H9 (cell line): ENCODE results near the gene DYRK1A. TPM values are rescaled to one million over a fixed set of nuclear protein-coding genes. Genes with fewer than 3 reads are reported as not detected.

Experiments used
- DNase-seq: peaks from one replicate; pipeline ENCODE4 v3.0.0-alpha.2; 2017
- H2AFZ ChIP-seq: one replicate; pipeline ENCODE4 v1.6.1; 2013; ENCODE audit warnings: mild to moderate bottlenecking, low read length, control low read depth, moderate library complexity
- H2AK5ac ChIP-seq: 2 replicates; pipeline ENCODE4 v1.6.1; 2013; ENCODE audit warnings: low read length, control low read depth, mixed read lengths; ENCODE audit not compliant: insufficient read length
- H2BK120ac ChIP-seq: one replicate; pipeline ENCODE4 v1.6.1; 2013; ENCODE audit warnings: low read depth, mild to moderate bottlenecking, low read length, control low read depth, inconsistent platforms; ENCODE audit not compliant: poor library complexity, severe bottlenecking
- H2BK12ac ChIP-seq: 2 replicates; pipeline ENCODE4 v1.6.1; 2013; ENCODE audit warnings: low read length, control low read depth, mixed read lengths, low read depth; ENCODE audit not compliant: insufficient read length
- H2BK15ac ChIP-seq: 2 replicates; pipeline ENCODE4 v1.6.1; 2013; ENCODE audit warnings: low read depth, low read length, control low read depth
- H2BK20ac ChIP-seq: one replicate; pipeline ENCODE4 v1.6.1; 2013; ENCODE audit warnings: low read depth, mild to moderate bottlenecking, low read length, control low read depth, inconsistent platforms; ENCODE audit not compliant: poor library complexity, severe bottlenecking
- H2BK5ac ChIP-seq: 2 replicates; pipeline ENCODE4 v1.6.1; 2013; ENCODE audit warnings: low read length, control low read depth, mixed read lengths; ENCODE audit not compliant: insufficient read length
- H3K14ac ChIP-seq: 2 replicates; pipeline ENCODE4 v1.6.1; 2013; ENCODE audit warnings: low read length, control low read depth; ENCODE audit not compliant: insufficient read depth
- H3K18ac ChIP-seq: 2 replicates; pipeline ENCODE4 v1.6.1; 2013; ENCODE audit warnings: low read depth, mild to moderate bottlenecking, mixed read lengths, low read length, control low read depth; ENCODE audit not compliant: insufficient read length
- H3K23ac ChIP-seq: 2 replicates; pipeline ENCODE4 v1.6.1; 2013; ENCODE audit warnings: low read length, control low read depth, mixed read lengths, low read depth; ENCODE audit not compliant: insufficient read length
- H3K23me2 ChIP-seq: 2 replicates; pipeline ENCODE4 v1.6.1; 2013; ENCODE audit warnings: low read depth, mild to moderate bottlenecking, mixed read lengths, low read length, control low read depth; ENCODE audit not compliant: insufficient read length, poor library complexity, severe bottlenecking
- H3K27ac ChIP-seq: 2 replicates; pipeline ENCODE4 v1.5.1; 2013; ENCODE audit warnings: low read length, control low read depth, mixed read lengths, low read depth; ENCODE audit not compliant: insufficient read length
- H3K27me3 ChIP-seq: 2 replicates; pipeline ENCODE4 v1.6.1; 2013; ENCODE audit warnings: low read length, control low read depth, inconsistent platforms; ENCODE audit not compliant: insufficient read depth
- H3K4ac ChIP-seq: 2 replicates; pipeline ENCODE4 v1.6.1; 2013; ENCODE audit warnings: low read depth, mild to moderate bottlenecking, control low read depth, inconsistent platforms, low read length, moderate library complexity
- H3K4me1 ChIP-seq: 2 replicates; pipeline ENCODE4 v1.6.1; 2013; ENCODE audit warnings: low read length, control low read depth, inconsistent platforms; ENCODE audit not compliant: insufficient read depth
- H3K4me2 ChIP-seq: 2 replicates; pipeline ENCODE4 v1.6.1; 2013; ENCODE audit warnings: low read length, control low read depth, mixed read lengths; ENCODE audit not compliant: insufficient read length, insufficient read depth
- H3K56ac ChIP-seq: 2 replicates; pipeline ENCODE4 v1.6.1; 2013; ENCODE audit warnings: low read depth, mild to moderate bottlenecking, mixed read lengths, low read length, control low read depth; ENCODE audit not compliant: insufficient read length
- H3K79me1 ChIP-seq: 2 replicates; pipeline ENCODE4 v1.6.1; 2013; ENCODE audit warnings: low read depth, mild to moderate bottlenecking, moderate library complexity, low read length, control low read depth, inconsistent platforms; ENCODE audit not compliant: insufficient read depth, poor library complexity, severe bottlenecking
- H3K79me2 ChIP-seq: 2 replicates; pipeline ENCODE4 v1.6.1; 2013; ENCODE audit warnings: low read length, control low read depth, inconsistent platforms; ENCODE audit not compliant: insufficient read depth
- H3K9ac ChIP-seq: 2 replicates; pipeline ENCODE4 v1.6.1; 2013; ENCODE audit warnings: low read length, control low read depth, mixed read lengths; ENCODE audit not compliant: insufficient read length; ENCODE audit errors: extremely low read depth
- H3K9me3 ChIP-seq: one replicate; pipeline ENCODE4 v1.6.1; 2013; ENCODE audit warnings: low read depth, low read length, inconsistent platforms; ENCODE audit not compliant: control insufficient read depth
- H3T11ph ChIP-seq: one replicate; pipeline ENCODE4 v1.6.1; 2013; ENCODE audit warnings: mild to moderate bottlenecking, low read length, control low read depth, inconsistent platforms
- H4K20me1 ChIP-seq: one replicate; pipeline ENCODE4 v1.6.1; 2013; ENCODE audit not compliant: control insufficient read depth, insufficient read length, insufficient read depth
- H4K5ac ChIP-seq: 2 replicates; pipeline ENCODE4 v1.6.1; 2013; ENCODE audit warnings: low read depth, mild to moderate bottlenecking, mixed read lengths, low read length, control low read depth; ENCODE audit not compliant: insufficient read length
- H4K8ac ChIP-seq: replicated peaks from 2 replicates; pipeline ENCODE4 v1.6.1; 2013; ENCODE audit warnings: low read length, control low read depth, mixed read lengths, low read depth; ENCODE audit not compliant: insufficient read length
- H4K91ac ChIP-seq: 2 replicates; pipeline ENCODE4 v1.6.1; 2013; ENCODE audit warnings: low read depth, mild to moderate bottlenecking, moderate library complexity, mixed read lengths, low read length, control low read depth; ENCODE audit not compliant: insufficient read length
- H3K27ac Mint-ChIP-seq, 3 experiments: 2 replicates in 2 of 3; 3 replicates in 1 of 3; pipeline ENCODE4 v1.8.0; 2020 to 2021; ENCODE audit warnings: mixed read lengths in 3 of 3, mild to moderate bottlenecking in 1 of 3, moderate library complexity in 1 of 3
- H3K27me3 Mint-ChIP-seq: 2 replicates; pipeline ENCODE4 v1.8.0; 2021; ENCODE audit warnings: low read depth, mild to moderate bottlenecking, moderate library complexity, mixed read lengths
- H3K36me3 Mint-ChIP-seq, 3 experiments: 2 replicates in 2 of 3; 3 replicates in 1 of 3; pipeline ENCODE4 v1.8.0; 2020 to 2021; ENCODE audit warnings: low read depth in 3 of 3, mixed read lengths in 3 of 3; ENCODE audit not compliant: insufficient read depth in 1 of 3
- H3K4me1 Mint-ChIP-seq, 2 experiments: 2 replicates each; pipeline ENCODE4 v1.8.0; 2020; ENCODE audit warnings: mixed read lengths in 2 of 2
- H3K4me3 Mint-ChIP-seq, 2 experiments: 2 replicates in 1 of 2; 3 replicates in 1 of 2; pipeline ENCODE4 v1.8.0; 2020 to 2021; ENCODE audit warnings: mild to moderate bottlenecking in 2 of 2, mixed read lengths in 2 of 2, moderate library complexity in 1 of 2
- H3K9me3 Mint-ChIP-seq, 2 experiments: 2 replicates in 1 of 2; 3 replicates in 1 of 2; pipeline ENCODE4 v1.8.0; 2020; ENCODE audit warnings: mild to moderate bottlenecking in 2 of 2, mixed read lengths in 2 of 2, moderate library complexity in 1 of 2
- WGBS: extraction: QIAGEN DNeasy Blood & Tissue Kit; methylation state at CpG from one replicate; pipeline ENCODE4 v1.1.7; 2013; ENCODE audit warnings: missing lambda C conversion rate, low lambda C conversion rate, mixed read lengths; ENCODE audit not compliant: insufficient read length; ENCODE audit errors: extremely low coverage; 5-methylcytosine and 5-hydroxymethylcytosine counted together
- total RNA-seq: library from RNA; stranded (reverse); gene quantifications from 2 replicates; pipeline ENCODE4 v1.2.1, GENCODE V29; 2021
- TF ChIP-seq, protein P1 (sequence below): fragments of 200-600 bp; sonication (generic); conservative IDR thresholded peaks from 3 replicates; pipeline ENCODE4 v1.8.0; 2021; ENCODE audit warnings: antibody characterized with exemption, mild to moderate bottlenecking

Gene DYRK1A
- total RNA-seq, 1 experiment from 2014 or later: 73.6 TPM

DNA sequence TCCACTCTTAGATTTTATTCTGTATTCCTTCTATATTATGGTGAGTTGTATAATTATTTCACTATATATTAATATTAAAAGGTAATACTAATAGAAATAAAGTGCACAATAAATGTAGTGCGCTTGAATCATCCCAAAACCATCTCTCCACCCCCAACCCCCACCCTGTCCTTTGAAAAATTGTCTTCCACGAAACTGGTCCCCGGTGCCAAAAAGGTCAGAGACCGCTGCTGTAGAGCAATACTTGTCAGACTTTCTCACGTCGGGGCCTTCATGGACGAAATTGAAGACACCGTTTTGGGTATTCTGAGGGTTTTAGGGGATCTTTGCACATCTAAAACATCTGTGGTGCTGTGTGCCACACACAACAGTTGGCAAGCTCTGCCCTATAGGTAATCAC is 19.6 kb downstream of the DYRK1A start:
- H4K8ac ChIP-seq: no peak overlapping the region
- H2BK5ac ChIP-seq: no peak overlapping the region
- no peaks in the 10 kb centered on the region for H3K27me3 Mint-ChIP-seq
- H2AFZ ChIP-seq: no peak overlapping the region
- no CpG with 5 or more reads among the region's 8 CpGs for WGBS
- H3K4me3 Mint-ChIP-seq: no peak overlapping the region
- TF ChIP-seq, protein P1, sequence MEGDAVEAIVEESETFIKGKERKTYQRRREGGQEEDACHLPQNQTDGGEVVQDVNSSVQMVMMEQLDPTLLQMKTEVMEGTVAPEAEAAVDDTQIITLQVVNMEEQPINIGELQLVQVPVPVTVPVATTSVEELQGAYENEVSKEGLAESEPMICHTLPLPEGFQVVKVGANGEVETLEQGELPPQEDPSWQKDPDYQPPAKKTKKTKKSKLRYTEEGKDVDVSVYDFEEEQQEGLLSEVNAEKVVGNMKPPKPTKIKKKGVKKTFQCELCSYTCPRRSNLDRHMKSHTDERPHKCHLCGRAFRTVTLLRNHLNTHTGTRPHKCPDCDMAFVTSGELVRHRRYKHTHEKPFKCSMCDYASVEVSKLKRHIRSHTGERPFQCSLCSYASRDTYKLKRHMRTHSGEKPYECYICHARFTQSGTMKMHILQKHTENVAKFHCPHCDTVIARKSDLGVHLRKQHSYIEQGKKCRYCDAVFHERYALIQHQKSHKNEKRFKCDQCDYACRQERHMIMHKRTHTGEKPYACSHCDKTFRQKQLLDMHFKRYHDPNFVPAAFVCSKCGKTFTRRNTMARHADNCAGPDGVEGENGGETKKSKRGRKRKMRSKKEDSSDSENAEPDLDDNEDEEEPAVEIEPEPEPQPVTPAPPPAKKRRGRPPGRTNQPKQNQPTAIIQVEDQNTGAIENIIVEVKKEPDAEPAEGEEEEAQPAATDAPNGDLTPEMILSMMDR: no peak
- H3K4me1 Mint-ChIP-seq: peaks cover 61 to 68% of the 10 kb centered on the region in 2 experiments
- H3K9me3 ChIP-seq: no peaks in the 10 kb centered on the region
- no peaks in the 10 kb centered on the region for H3K27me3 ChIP-seq
- H3K9me3 Mint-ChIP-seq: no peaks in the 10 kb centered on the region
- no peak overlapping the region for H3K23ac ChIP-seq
- H4K5ac ChIP-seq: no peak overlapping the region
- H3K27ac Mint-ChIP-seq: no peak overlapping the region
- H2BK120ac ChIP-seq: no peak overlapping the region
- no peaks in the 10 kb centered on the region for H4K20me1 ChIP-seq
- H3K36me3 Mint-ChIP-seq: no peaks in the 10 kb centered on the region
- no peak overlapping the region for H3T11ph ChIP-seq
- no peaks in the 10 kb centered on the region for H3K23me2 ChIP-seq
- H3K79me2 ChIP-seq: peaks cover 76% of the 10 kb centered on the region
- no peak overlapping the region for H3K9ac ChIP-seq
- no peak overlapping the region for H3K4me2 ChIP-seq
- no peak overlapping the region for H3K14ac ChIP-seq
- H4K91ac ChIP-seq: no peak overlapping the region
- no peak overlapping the region for H2BK12ac ChIP-seq
- no peak overlapping the region for H3K4ac ChIP-seq
- H2BK20ac ChIP-seq: no peak overlapping the region
- no peak overlapping the region for H3K56ac ChIP-seq
- H2BK15ac ChIP-seq: no peak overlapping the region
- no peak overlapping the region for H3K18ac ChIP-seq
- peaks cover 4% of the 10 kb centered on the region for H3K79me1 ChIP-seq
- peaks cover 7% of the 10 kb centered on the region for H3K4me1 ChIP-seq
- no peak for DNase-seq
- H2AK5ac ChIP-seq: no peak overlapping the region
- no peak overlapping the region for H3K27ac ChIP-seq
